NCI-H1436 treated with DMSO at 0.1 percent for 48 hours (cell line): ENCODE measurements around the gene BBS9.
"Not testable (repeated sequence)": the region's sequence is repeated elsewhere in the genome, so short reads cannot be mapped to it uniquely, and the experiment has no call there.

ENCODE experiments used
- DNase-seq: peaks from one replicate; lab custom pipeline; 2025; lab: John Stamatoyannopoulos, UW

Gene BBS9

DNA sequence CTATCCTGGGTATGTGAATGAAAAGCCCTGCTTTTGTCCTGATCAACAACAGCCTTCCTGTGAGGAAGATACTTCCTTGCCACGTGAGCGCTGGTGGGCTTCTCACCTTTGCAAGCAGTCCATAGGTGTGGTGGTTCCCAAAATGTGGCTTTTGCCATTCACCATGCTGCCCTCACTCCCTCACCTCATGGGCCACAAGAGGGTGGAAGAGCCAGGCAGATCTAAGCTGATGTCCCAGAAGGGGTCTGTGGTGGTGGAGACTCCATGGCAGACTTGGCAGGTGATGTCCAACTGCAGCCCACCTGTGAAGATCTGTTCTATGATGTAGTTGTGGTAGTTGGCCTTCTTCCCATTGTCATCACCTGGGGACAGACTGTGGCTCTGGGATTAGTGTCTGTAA lies 147.4 kb downstream of the BBS9 start:
- DNase-seq = no peak

DNA sequence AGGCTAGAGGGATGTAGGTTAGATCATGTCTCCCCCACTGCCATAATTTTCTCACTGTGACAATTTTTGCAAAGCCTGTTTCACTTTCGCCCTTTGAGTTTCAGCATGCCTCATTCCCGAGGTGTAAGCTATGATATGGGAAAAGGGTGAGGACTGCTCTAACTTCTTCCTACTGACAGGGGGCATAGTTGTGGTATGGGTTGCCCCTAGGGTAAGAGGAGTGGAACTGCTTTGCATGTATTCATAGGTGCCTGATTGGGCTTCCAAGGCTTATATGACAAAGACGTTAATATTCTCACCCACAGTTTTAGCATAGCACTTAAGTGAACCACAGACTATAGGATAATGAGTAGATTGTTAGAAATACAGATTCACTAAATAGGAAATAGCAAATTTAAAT lies 148.7 kb downstream of the BBS9 start:
- DNase-seq = no peak

DNA sequence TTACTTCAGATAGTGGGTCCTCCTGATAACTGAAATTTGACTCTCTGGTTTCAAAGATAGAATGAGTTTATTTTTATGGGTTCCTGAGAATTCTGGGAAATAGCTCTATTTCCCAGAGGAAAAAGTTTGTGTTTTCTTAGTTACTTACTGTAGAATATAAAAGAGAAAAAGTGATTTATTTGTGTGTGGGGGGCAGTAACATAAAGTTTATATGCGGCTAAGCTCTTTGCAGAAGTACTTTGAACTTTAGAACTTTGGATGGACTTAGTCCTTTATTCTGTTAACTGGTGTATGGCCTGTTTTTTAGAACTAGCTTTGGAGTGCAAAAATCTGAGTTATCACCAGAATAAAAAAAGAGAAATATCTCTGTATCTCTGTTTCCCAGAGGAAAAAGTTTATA lies 157.1 kb downstream of the BBS9 start:
- no peak for DNase-seq

DNA sequence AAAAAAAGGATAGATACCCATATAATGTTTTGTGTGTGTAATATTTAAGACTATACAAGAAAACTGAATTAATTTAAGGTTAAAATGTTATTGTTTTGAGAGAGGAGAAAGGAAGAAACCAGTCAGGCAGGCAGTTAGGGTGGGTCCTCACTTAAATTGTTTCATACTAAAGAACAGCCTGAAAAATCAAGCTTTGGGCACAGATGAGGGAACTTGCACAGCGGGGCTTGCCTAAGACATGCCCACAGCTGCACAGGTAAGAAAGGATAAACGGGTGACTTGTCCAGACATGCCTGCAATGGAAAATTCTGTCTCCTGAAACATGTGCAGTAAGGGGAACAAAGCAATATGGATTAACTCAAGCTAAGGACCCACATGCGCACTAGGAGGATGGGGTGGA lies 158.4 kb downstream of the BBS9 start:
- no peak for DNase-seq

DNA sequence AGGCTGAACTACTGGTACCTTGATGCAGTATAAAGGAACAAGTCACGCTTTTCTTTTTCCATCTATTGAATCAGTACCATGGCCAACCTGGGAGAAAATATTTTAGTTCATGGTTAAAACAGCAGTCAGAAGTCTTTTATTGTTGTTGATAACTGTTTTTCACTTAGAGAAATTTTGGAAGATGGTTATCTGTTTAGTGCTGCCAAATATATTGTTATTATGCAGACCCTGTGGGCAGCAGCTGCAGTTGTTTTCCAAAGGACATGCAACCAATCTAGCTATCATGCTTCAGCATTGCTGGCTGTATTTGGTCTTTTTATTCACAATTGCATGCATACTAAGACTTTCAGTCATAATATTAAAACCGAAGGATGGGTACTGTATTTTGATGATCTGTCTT lies 169.5 kb downstream of the BBS9 start:
- no peak for DNase-seq

GRCh38 chr7:33299425-33299824 lies 170.1 kb downstream of the BBS9 start:
- no peak for DNase-seq

- DNase-seq = no peak
Observed at GRCh38 chr7:33300131-33300530, 170.8 kb downstream of the BBS9 start.

- no peak for DNase-seq
Observed at GRCh38 chr7:33300742-33301141, 171.4 kb downstream of the BBS9 start.

- not testable (repeated sequence) for DNase-seq
Observed at GRCh38 chr7:33303978-33304557, 174.7 kb downstream of the BBS9 start.

DNA sequence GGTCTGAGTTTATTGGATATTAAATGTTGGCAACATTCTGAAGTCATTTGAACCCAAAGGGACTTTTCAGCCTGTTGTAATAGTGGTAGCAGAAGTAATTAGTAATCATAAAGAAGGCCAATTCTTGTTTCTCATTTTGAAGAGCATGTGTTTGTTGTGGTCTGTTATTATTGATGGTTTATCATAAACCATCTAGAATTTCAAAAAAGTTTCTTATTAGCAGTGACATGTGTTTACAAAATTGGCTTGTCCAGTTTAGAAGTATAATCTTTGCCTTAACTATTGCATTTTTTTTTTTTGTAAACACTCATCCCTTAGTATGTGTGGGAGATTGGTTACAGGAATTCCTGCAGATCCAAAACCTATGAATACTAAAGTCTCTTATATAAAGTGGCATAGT lies 177.8 kb downstream of the BBS9 start:
- no peak for DNase-seq

- DNase-seq = no peak
Observed at GRCh38 chr7:33310546-33310945, 181.2 kb downstream of the BBS9 start.

DNA sequence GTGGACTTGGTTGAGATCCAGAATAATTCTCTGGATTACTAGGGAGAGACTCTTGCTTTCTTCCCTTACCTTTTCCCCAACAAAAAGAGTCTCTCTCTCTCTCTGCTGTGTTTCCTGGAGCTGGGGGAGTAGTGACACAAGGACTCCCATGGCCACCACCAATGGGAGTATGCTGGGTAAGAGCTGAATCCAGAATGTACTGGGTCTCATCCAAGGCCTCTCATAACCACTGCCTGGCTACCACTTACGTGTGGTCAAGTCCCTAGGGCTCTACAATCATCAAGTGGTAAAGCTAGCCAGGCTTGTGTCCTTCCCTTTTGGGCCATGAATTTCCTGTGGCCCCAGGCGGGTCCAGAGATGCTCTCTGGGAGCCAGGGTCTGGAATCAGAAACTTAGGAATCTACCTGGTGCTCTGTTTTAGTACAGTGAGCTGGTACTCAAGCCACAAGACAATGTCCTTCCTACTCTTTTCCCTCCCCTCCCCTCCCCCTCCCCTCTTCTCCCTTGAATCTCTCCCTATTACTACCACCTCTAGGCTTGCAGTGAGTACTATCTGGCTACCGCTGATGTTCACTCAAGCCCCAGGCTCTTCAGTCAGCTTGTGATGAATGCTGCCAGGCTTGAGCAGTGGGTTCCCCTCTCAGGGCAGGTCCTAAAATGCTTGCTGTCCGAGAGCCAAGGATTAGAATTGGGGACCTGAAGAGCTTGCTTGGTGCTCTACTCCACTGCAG lies 196.6 kb downstream of the BBS9 start:
- DNase-seq = no peak

- DNase-seq = no peak
Observed at GRCh38 chr7:33326485-33326848, 197.1 kb downstream of the BBS9 start.

DNA sequence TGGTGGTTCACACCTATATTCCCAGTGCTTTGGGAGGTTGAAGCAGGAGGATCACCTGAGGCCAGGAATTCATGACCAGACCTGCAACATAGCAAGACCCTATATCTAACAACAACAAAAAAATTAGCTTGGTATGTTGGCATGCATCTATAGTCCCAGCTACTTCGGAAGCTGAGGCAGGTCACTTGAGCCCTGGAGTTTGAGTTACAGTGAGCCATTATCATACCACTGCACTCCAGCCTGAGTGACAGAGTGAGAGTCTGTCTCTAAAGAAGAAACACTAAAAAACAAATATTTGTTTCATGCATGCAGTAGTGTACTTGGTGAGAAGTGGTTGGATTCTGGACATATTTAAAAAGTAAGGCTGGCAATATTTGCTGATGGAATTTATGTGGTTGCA lies 198.1 kb downstream of the BBS9 start:
- DNase-seq = no peak

- DNase-seq = no peak
Observed at GRCh38 chr7:33334349-33334748, 205.0 kb downstream of the BBS9 start.

GRCh38 chr7:33336820-33337219 lies 207.5 kb downstream of the BBS9 start:
- DNase-seq = no peak

- DNase-seq = no peak
Observed at GRCh38 chr7:33339074-33339790, 209.9 kb downstream of the BBS9 start.

GRCh38 chr7:33346055-33346454 lies 216.7 kb downstream of the BBS9 start:
- no peak for DNase-seq

- no peak for DNase-seq
Observed at GRCh38 chr7:33350577-33350976, 221.2 kb downstream of the BBS9 start.

DNA sequence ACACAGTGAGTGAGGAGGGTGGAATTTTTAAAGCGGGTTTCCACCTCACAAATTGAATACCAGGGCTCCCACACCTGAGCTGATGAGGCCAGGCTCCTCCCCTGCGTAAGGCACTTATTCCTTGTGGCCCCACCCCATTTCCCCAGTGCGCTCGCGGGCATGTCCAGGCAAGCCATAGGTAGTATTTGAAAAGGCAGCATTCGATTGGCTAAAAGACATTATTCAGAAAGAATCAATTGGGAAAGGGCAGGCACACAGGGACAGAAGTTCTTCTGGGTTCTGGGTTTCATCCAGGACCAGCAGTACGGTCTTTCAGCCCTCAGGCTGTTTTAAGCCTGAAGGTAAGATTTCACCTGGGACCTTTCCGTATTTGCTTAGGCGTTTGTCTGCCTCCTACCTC lies 222.3 kb downstream of the BBS9 start:
- no peak for DNase-seq

DNA sequence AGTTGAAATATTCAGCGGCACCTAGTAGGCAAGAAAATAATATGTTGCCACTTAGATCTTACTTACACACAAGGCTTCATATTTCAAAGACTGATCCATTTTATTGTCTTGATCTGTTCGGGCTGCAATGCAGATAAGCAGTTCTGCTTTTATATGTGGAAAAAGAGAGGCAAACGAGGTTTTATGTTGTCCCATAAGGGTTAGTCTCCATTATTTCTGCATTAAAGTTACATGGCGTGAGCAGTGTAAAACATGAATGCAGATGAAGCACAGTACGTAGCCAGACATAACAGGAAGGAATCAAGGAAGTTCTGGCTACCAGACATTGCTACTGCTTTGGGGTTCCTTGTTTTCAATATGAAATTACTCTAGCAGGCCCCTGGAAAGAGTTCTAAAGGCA lies 224.8 kb downstream of the BBS9 start:
- DNase-seq = no peak

- DNase-seq = no peak
Observed at GRCh38 chr7:33355386-33355785, 226.0 kb downstream of the BBS9 start.

DNA sequence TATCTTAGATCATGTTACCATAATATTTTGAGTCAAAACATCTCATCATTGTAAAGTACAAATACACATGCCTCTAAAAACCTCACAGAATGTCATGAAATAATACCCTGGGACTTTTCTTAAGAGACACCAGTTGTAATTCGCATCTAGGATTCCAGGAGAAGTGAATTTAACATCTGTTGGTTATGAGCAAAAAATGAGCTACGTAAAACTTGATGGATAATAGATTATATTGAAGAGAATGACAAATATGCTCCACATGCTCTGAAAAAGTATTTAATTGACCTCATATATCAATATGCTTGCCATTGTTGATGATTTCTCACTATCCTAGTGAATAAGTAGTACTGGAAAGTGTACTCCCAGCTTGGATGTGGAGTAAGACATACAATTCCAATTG lies 227.0 kb downstream of the BBS9 start:
- DNase-seq = no peak

- no peak for DNase-seq
Observed at GRCh38 chr7:33357846-33358245, 228.5 kb downstream of the BBS9 start.
